HG03196 (cell line): ENCODE data around the gene TTL.
"Not testable (repeated sequence)": the region's sequence is repeated elsewhere in the genome, so short reads cannot be mapped to it uniquely, and the experiment has no call there.

Experiments used
- ATAC-seq: cut with Tn5 transposase; IDR thresholded peaks from one replicate; pipeline ENCODE4 v1.9.1; 2021; ENCODE audit not compliant: unreplicated experiment

Gene TTL

GRCh38 chr2:112481528-112482233 lies at the start of gene TTL:
Gene TTL (plus strand): TSS chr2:112482156. CDS start chr2:112482345, 189 bp downstream.
- peak; percentile 74 for ATAC-seq

GRCh38 chr2:112432390-112432734 lies 49.6 kb upstream of the TTL start:
- ATAC-seq, result not testable (repeated sequence)

- ATAC-seq, result peak; percentile 31
Observed at GRCh38 chr2:112432735-112433479, 49.0 kb upstream of the TTL start.

- peak; percentile 94 for ATAC-seq
Observed at GRCh38 chr2:112433480-112433879, 48.5 kb upstream of the TTL start, which contains the start of gene RGPD8. Gene RGPD8 (minus strand): TSS chr2:112433645. CDS start chr2:112433453, 192 bp downstream.

- no peak for ATAC-seq
Observed at GRCh38 chr2:112433932-112434730, 47.8 kb upstream of the TTL start.

- ATAC-seq, result not testable (repeated sequence)
Observed at GRCh38 chr2:112434890-112435715, 46.9 kb upstream of the TTL start.

GRCh38 chr2:112435716-112436431 lies 46.1 kb upstream of the TTL start:
- ATAC-seq, result not testable (repeated sequence)

- not testable (repeated sequence) for ATAC-seq
Observed at GRCh38 chr2:112436993-112437392, 45.0 kb upstream of the TTL start.

- ATAC-seq, result not testable (repeated sequence)
Observed at GRCh38 chr2:112437405-112437831, 44.5 kb upstream of the TTL start.

- ATAC-seq, result not testable (repeated sequence)
Observed at GRCh38 chr2:112438603-112439261, 43.2 kb upstream of the TTL start.

- not testable (repeated sequence) for ATAC-seq
Observed at GRCh38 chr2:112444256-112444655, 37.7 kb upstream of the TTL start.

- ATAC-seq, result no peak
Observed at GRCh38 chr2:112449854-112450253, 32.1 kb upstream of the TTL start.

GRCh38 chr2:112451317-112451716 lies 30.6 kb upstream of the TTL start:
- ATAC-seq, result no peak

GRCh38 chr2:112454586-112454985 lies 27.4 kb upstream of the TTL start:
- no peak for ATAC-seq

GRCh38 chr2:112459372-112459771 lies 22.6 kb upstream of the TTL start:
- no peak for ATAC-seq

GRCh38 chr2:112462178-112462577 lies 19.8 kb upstream of the TTL start:
- no peak for ATAC-seq

- no peak for ATAC-seq
Observed at GRCh38 chr2:112463256-112463655, 18.7 kb upstream of the TTL start.

- no peak for ATAC-seq
Observed at GRCh38 chr2:112465382-112465781, 16.6 kb upstream of the TTL start.

- no peak for ATAC-seq
Observed at GRCh38 chr2:112472547-112473263, 9.3 kb upstream of the TTL start.
